PC-9 (cell line): Measurements from ENCODE around the gene INPP5A. TPM values are rescaled to one million over a fixed set of nuclear protein-coding genes. Genes with fewer than 3 reads are reported as not detected.

Experiments used
- BruUV-seq: library from RNA; stranded (reverse); fragments of 400-500 nt; replicated peaks from 2 replicates; lab custom pipeline; 2021; lab: Mats Ljungman, UMichigan
- CTCF ChIA-PET: fragments of 300-600 bp; sonication (Branson Sonifier 250); formaldehyde crosslinking; loops from one replicate; lab custom pipeline; 2022; ENCODE audit warnings: antibody characterized with exemption; lab: Charles Lee
- POLR2A ChIA-PET: fragments of 300-600 bp; sonication (Branson Sonifier 250); formaldehyde crosslinking; loops from one replicate; lab custom pipeline; 2022; ENCODE audit warnings: antibody characterized with exemption; ENCODE audit not compliant: unreplicated experiment; lab: Charles Lee
- DNase-seq, 2 experiments: peaks; one replicate each; pipeline versions ENCODE4 v3.0.0 to v3.0.0-alpha.2; 2015 to 2022; ENCODE audit warnings: mixed read lengths in 1 of 2
- H2AFZ ChIP-seq: fragments of 200-600 bp; sonication (generic); 2 replicates; pipeline ENCODE4 v1.8.1; 2017; ENCODE audit warnings: antibody characterized with exemption
- H3F3A ChIP-seq: fragments of 200-600 bp; sonication (generic); 2 replicates; pipeline ENCODE4 v1.8.1; 2017; ENCODE audit warnings: antibody characterized with exemption, mild to moderate bottlenecking, low read depth; ENCODE audit not compliant: insufficient read depth
- H3K27ac ChIP-seq: fragments of 200-600 bp; sonication (generic); 2 replicates; pipeline ENCODE4 v1.6.1; 2016; ENCODE audit warnings: mixed run types
- H3K27me3 ChIP-seq: fragments of 200-600 bp; sonication (generic); 2 replicates; pipeline ENCODE4 v1.6.1; 2016; ENCODE audit warnings: low read depth, mixed run types; ENCODE audit not compliant: insufficient read depth
- H3K36me3 ChIP-seq: fragments of 200-600 bp; sonication (generic); 2 replicates; pipeline ENCODE4 v1.6.1; 2016; ENCODE audit warnings: low read depth, mixed run types
- H3K4me1 ChIP-seq: fragments of 200-600 bp; sonication (generic); replicated peaks from 2 replicates; pipeline ENCODE4 v1.6.1; 2016; ENCODE audit warnings: mixed run types; ENCODE audit not compliant: insufficient read depth
- H3K4me2 ChIP-seq: fragments of 200-600 bp; sonication (generic); 2 replicates; pipeline ENCODE4 v1.6.1; 2017; ENCODE audit warnings: mixed run types
- H3K4me3 ChIP-seq: fragments of 200-600 bp; sonication (generic); 2 replicates; pipeline ENCODE4 v1.6.1; 2016; ENCODE audit warnings: mixed run types
- H3K79me2 ChIP-seq: fragments of 200-600 bp; sonication (generic); 2 replicates; pipeline ENCODE4 v1.6.1; 2017; ENCODE audit warnings: low read depth, mixed run types
- H3K9me2 ChIP-seq: fragments of 200-600 bp; sonication (generic); 2 replicates; pipeline ENCODE4 v1.8.1; 2017; ENCODE audit warnings: mild to moderate bottlenecking; ENCODE audit not compliant: insufficient read depth
- H3K9me3 ChIP-seq: fragments of 200-600 bp; sonication (generic); 2 replicates; pipeline ENCODE4 v1.8.1; 2016; ENCODE audit warnings: low read depth; ENCODE audit not compliant: insufficient read depth
- H4K20me1 ChIP-seq: fragments of 200-600 bp; sonication (generic); 2 replicates; pipeline ENCODE4 v1.8.1; 2017; ENCODE audit not compliant: insufficient read depth
- EZH2 ChIP-seq: fragments of 200-600 bp; sonication (generic); IDR thresholded peaks from 2 replicates; pipeline ENCODE4 v1.8.0; 2017; ENCODE audit warnings: antibody characterized with exemption, low read depth
- intact Hi-C: fragments of 100-400 bp; cut with micrococcal nuclease; formaldehyde crosslinking; loops from one replicate; pipeline ENCODE4 v1.10.0; 2022; ENCODE audit not compliant: unreplicated experiment
- total RNA-seq: library from RNA; stranded (reverse); gene quantifications from 2 replicates; pipeline ENCODE4 v1.2.3, GENCODE V29; 2021
- TF ChIP-seq, protein P1 (sequence below): fragments of 200-600 bp; sonication (generic); conservative IDR thresholded peaks from 2 replicates; pipeline ENCODE4 v1.6.1; 2017; ENCODE audit warnings: mixed run types, antibody characterized with exemption, mild to moderate bottlenecking, moderate library complexity

The INPP5A gene
- total RNA-seq, 1 experiment from 2014 or later = 18.4 TPM

DNA sequence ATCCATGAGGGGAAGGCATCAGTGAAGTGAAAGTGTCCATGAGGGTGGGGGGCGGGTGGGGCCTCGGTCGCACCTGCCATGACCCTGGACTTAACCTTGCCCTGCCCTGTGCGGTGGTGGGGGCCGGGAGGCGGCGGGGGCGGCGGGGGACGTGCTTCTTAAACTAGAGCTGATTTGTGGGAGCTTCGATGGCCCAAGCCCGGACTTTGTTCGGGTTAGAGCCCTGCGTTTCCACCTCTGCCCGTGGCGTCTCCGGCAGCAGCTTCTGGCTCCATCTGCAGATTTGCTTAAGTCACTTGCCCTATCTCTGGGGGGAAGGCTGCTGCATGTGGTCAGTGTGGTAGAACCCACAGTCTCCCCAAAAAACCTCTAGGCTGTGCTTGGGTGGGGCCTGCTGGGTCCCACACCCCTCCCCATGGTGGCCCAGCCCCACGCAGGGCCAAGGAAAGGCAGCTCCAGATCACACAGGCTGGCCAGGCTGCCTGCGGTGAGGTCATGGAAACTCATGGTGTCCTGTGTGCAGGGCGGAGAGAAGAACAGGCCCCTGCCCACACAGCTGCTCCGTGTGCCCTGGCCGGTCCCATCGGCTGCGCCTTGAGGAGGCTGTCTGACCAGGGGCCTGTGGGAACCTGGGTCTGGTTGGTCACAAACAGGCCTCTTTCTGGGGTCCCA lies 93.2 kb downstream of the INPP5A start:
- Histone ChIP-seq H3K9me2 (no peaks in the 10 kb centered on the region), H3K27ac (no peak overlapping the region), H2AFZ (no peak overlapping the region), H3K9me3 (no peaks in the 10 kb centered on the region), H3K4me3 (no peak overlapping the region), H3K36me3 (no peaks in the 10 kb centered on the region), H3K27me3 (no peaks in the 10 kb centered on the region), H3K4me2 (no peak overlapping the region), H4K20me1 (no peaks in the 10 kb centered on the region), H3F3A (no peaks in the 10 kb centered on the region), H3K4me1 (no peaks in the 10 kb centered on the region), H3K79me2 (no peaks in the 10 kb centered on the region)
- no TSS peak for BruUV-seq
- no peak for DNase-seq
- ChIA-PET CTCF (no interaction called here), POLR2A (no interaction called here)
- intact Hi-C loops = loop anchor here (10.0 kb wide), 2 partner anchors 56 to 246 kb away; no protein-coding TSS in a partner anchor
- no peak for TF ChIP-seq EZH2
- TF ChIP-seq, protein P1, sequence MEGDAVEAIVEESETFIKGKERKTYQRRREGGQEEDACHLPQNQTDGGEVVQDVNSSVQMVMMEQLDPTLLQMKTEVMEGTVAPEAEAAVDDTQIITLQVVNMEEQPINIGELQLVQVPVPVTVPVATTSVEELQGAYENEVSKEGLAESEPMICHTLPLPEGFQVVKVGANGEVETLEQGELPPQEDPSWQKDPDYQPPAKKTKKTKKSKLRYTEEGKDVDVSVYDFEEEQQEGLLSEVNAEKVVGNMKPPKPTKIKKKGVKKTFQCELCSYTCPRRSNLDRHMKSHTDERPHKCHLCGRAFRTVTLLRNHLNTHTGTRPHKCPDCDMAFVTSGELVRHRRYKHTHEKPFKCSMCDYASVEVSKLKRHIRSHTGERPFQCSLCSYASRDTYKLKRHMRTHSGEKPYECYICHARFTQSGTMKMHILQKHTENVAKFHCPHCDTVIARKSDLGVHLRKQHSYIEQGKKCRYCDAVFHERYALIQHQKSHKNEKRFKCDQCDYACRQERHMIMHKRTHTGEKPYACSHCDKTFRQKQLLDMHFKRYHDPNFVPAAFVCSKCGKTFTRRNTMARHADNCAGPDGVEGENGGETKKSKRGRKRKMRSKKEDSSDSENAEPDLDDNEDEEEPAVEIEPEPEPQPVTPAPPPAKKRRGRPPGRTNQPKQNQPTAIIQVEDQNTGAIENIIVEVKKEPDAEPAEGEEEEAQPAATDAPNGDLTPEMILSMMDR = no peak

DNA sequence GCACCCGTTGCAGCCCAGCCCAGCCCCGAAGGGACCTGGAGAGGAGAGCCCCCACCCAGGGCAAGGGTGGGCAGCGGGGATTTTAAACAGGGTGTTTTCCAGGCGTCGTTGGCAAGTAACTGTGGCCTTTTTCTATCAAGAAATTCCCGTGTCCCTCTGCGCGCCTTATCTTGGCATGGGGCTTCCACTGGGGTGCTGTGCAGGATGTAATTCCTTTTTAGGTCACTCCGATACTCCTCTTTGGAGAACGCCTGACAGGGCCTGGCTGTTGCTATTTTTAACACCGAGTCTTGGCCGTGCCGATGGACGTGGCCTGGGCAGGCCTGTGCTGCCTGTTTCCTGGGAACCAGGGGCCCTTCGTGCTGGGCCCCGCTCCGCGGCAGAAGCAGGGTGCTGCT lies 93.8 kb downstream of the INPP5A start:
- H4K20me1 ChIP-seq = no peaks in the 10 kb centered on the region
- POLR2A ChIA-PET = no interaction called here

DNA sequence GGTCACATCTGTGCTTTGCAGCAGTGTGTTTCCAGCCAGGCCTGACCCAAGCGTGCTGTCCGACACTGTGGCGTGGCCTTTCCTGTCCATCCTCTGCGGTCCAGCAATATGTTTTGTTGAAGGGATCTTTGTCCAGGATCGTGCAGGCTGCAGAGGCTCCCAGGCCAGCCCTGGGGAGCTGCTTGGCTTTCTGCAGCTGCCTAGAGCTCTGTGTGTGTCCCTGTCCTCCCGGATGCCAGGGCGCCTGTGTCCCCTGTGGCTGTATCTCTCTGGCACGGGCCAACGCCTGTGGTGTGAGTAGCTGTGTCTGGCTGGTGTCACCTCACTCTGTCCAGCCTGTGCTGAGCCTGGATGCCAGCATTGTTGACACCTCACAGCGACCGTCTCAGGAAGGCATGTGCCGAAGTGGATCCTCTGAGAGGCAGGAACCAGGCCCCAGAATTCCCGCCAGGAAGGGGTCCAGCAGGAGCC lies 94.5 kb downstream of the INPP5A start:
- no peaks in the 10 kb centered on the region for H3K79me2 ChIP-seq
- H2AFZ ChIP-seq = no peak overlapping the region
- no peaks in the 10 kb centered on the region for H3K27me3 ChIP-seq
- TF ChIP-seq EZH2 = no peak
- no peak overlapping the region for H3K4me2 ChIP-seq
- no peaks in the 10 kb centered on the region for H4K20me1 ChIP-seq
- no peaks in the 10 kb centered on the region for H3K4me1 ChIP-seq
- H3K27ac ChIP-seq = no peak overlapping the region
- H3F3A ChIP-seq = no peaks in the 10 kb centered on the region
- no peak for DNase-seq
- H3K4me3 ChIP-seq = no peak overlapping the region
- intact Hi-C loops = loop anchor here (10.0 kb wide), 2 partner anchors 57 to 247 kb away; no protein-coding TSS in a partner anchor
- no peaks in the 10 kb centered on the region for H3K9me3 ChIP-seq
- POLR2A ChIA-PET = no interaction called here
- CTCF ChIA-PET = no interaction called here
- H3K9me2 ChIP-seq = no peaks in the 10 kb centered on the region
- no TSS peak for BruUV-seq
- no peaks in the 10 kb centered on the region for H3K36me3 ChIP-seq

More for the DNA sequence above, 93.8 kb downstream of the INPP5A start:
- no TSS peak for BruUV-seq
- Histone ChIP-seq H3K4me1 (no peaks in the 10 kb centered on the region), H2AFZ (no peak overlapping the region), H3K4me3 (no peak overlapping the region), H3K27me3 (no peaks in the 10 kb centered on the region), H3K4me2 (no peak overlapping the region), H3F3A (no peaks in the 10 kb centered on the region), H3K36me3 (no peaks in the 10 kb centered on the region), H3K9me2 (no peaks in the 10 kb centered on the region), H3K9me3 (no peaks in the 10 kb centered on the region), H3K79me2 (no peaks in the 10 kb centered on the region), H3K27ac (no peak overlapping the region)
- CTCF ChIA-PET = no interaction called here
- intact Hi-C loops = loop anchor here (10.0 kb wide), 2 partner anchors 57 to 247 kb away; no protein-coding TSS in a partner anchor
- no peak for TF ChIP-seq EZH2
- TF ChIP-seq, protein P1 = no peak
- DNase-seq = no peak
